Skeletal muscle satellite cell (primary cell): ENCODE data around the gene TCOF1.
A peak's percentile ranks its signal among the peaks of the same experiment; 100 is the strongest.
"Not testable (repeated sequence)": the region's sequence is repeated elsewhere in the genome, so short reads cannot be mapped to it uniquely, and the experiment has no call there.

Source experiments
- H3K27me3 ChIP-seq: 2 replicates; pipeline ENCODE4 v1.7.0; 2013; ENCODE audit warnings: low read length; ENCODE audit not compliant: control insufficient read depth, insufficient read depth
- H3K36me3 ChIP-seq: 2 replicates; pipeline ENCODE4 v1.7.0; 2013; ENCODE audit warnings: mild to moderate bottlenecking, control low read depth, low read length; ENCODE audit not compliant: insufficient read depth
- H3K4me1 ChIP-seq: 2 replicates; pipeline ENCODE4 v1.7.0; 2013; ENCODE audit warnings: low read length; ENCODE audit not compliant: control insufficient read depth, insufficient read depth
- H3K4me2 ChIP-seq: 2 replicates; pipeline ENCODE4 v1.7.0; 2013; ENCODE audit warnings: mild to moderate bottlenecking, low read length
- H3K4me3 ChIP-seq: 2 replicates; pipeline ENCODE4 v1.7.0; 2013; ENCODE audit warnings: low read length
- H3K9ac ChIP-seq: 2 replicates; pipeline ENCODE4 v1.7.0; 2013; ENCODE audit warnings: mild to moderate bottlenecking, low read depth, low read length, moderate library complexity
- H3K9me3 ChIP-seq: replicated peaks from 2 replicates; pipeline ENCODE4 v1.7.0; 2013; ENCODE audit warnings: mild to moderate bottlenecking, control low read depth, low read length

The TCOF1 gene

DNA sequence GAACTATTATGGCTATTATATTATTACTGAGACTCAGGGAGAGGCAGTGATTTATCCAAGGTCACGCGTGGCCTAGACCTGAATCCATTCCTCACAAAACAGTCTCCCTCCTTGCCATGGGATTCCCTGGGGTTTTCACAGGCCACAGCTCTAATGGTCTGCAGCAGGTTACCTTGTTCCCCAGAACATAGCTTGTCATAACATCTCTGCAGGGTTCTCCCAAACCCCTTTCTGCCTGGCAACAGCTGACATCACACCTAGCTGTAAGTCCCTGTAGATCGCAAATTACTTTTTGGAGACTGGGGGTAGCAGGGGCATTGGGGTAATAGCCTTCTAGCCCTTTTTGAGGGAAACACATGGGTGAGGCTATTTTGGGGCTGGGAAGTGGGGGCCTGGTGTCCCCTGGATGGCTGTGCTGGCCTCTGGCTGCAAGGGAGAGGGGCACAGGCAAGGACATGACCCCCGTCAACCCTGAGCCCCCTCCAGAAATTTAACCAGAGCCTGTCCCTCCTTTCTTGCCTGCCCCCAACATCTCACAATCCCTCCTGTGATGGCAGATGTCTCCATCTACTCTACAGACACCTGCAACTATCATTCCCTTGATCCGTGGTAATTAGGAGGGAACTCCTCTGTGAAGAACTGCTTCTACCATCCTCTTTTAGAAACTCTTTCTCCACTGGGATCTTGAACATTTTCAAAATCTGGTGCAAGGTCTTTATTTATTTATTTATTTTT is 53.9 kb downstream of the TCOF1 start:
- Histone ChIP-seq H3K4me1 (no peaks in the 10 kb centered on the region), H3K4me2 (no peak overlapping the region), H3K9ac (no peak overlapping the region), H3K4me3 (no peak overlapping the region), H3K27me3 (no peaks in the 10 kb centered on the region), H3K36me3 (no peaks in the 10 kb centered on the region), H3K9me3 (no peaks in the 10 kb centered on the region)

DNA sequence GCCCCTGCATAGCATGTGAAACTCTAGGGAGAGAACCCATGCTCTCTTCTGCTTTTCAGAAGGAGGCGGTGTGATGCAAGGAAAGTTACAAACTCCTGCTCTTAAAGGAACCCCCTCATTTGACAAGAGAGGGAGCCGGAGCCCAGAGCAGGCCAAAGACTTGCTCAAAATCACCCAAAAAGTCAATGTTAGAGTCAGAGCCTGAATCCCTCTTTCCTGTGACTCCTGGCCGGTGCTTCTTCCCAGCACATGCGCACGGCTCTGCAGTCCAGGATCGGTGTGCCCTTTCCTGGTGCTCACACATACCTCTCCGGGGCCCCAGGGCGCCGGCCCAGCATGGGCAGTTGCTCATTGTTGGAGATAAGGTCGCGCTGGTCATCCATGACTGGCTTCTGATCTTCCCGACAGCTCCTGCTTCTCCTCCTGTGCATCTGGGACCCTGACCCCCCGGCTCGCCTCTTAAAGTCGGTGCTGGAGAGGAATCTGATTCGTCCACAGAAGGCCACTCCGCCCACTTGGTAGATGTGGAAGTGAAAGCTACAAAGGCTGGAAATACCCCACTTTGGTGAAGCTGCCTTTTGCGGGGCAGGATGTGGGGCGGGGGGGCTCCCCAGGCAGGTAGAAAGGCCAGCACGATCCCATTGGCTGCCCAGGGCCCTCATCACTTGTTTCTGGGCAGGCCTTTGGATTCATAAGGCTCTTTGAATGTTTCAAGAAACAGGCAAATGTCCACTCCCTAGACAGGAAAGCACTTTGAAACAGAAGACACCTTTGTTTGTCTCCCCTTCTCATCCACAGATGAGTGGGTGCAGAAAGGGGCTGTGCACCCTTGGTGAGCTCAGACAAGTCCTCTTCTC is 55.0 kb downstream of the TCOF1 start, which contains the start of gene CD74:
TSS of gene CD74 (minus strand) at position 592 of the 857 bp plus-strand sequence. CDS start at position 431, 161 bp downstream.
- H3K9me3 ChIP-seq = no peaks in the 10 kb centered on the region
- no peaks in the 10 kb centered on the region for H3K4me1 ChIP-seq
- H3K27me3 ChIP-seq = no peaks in the 10 kb centered on the region
- H3K4me2 ChIP-seq = no peak within 1 kb of the TSS
- no peaks in the 10 kb centered on the region for H3K36me3 ChIP-seq
- no peak within 1 kb of the TSS for H3K9ac ChIP-seq
- no peak within 1 kb of the TSS for H3K4me3 ChIP-seq

DNA sequence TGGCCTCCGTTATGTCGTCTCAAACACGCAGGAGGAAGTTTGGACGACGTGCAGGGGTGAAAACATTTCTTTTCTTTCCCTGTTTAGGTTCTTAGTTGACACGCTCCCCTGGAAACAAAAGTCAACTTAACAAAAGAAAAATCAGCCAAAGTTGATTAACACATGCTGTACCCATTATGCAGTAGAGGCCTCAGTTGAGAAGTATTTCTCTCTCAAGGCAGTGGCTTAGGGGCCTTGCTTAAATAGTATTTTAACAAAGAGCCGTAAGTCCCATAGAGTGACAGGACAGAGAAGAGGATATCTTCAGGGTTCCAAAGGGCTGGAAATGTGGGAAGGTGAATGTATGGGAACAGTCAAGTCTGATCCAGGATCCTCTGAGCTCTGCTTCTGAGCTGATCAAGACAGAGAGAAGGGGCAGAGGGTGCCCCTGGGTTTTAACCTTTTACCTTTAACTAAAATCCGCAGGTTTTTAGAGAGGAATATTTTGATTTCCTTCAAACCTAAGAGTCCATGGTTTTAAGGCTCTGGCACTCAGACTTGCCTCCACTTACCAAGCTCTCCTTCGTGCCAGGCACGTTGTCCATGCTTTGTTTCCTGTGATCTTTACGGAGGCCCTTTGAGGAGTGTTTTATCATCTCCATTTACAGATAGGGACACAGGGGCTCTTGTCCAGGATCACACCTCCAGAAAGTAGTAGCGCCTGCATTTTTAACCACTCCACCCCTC is 55.8 kb downstream of the TCOF1 start:
- Histone ChIP-seq H3K4me1 (no peaks in the 10 kb centered on the region), H3K36me3 (no peaks in the 10 kb centered on the region), H3K9me3 (no peaks in the 10 kb centered on the region), H3K27me3 (no peaks in the 10 kb centered on the region), H3K4me2 (no peak overlapping the region), H3K4me3 (no peak overlapping the region), H3K9ac (no peak overlapping the region)

DNA sequence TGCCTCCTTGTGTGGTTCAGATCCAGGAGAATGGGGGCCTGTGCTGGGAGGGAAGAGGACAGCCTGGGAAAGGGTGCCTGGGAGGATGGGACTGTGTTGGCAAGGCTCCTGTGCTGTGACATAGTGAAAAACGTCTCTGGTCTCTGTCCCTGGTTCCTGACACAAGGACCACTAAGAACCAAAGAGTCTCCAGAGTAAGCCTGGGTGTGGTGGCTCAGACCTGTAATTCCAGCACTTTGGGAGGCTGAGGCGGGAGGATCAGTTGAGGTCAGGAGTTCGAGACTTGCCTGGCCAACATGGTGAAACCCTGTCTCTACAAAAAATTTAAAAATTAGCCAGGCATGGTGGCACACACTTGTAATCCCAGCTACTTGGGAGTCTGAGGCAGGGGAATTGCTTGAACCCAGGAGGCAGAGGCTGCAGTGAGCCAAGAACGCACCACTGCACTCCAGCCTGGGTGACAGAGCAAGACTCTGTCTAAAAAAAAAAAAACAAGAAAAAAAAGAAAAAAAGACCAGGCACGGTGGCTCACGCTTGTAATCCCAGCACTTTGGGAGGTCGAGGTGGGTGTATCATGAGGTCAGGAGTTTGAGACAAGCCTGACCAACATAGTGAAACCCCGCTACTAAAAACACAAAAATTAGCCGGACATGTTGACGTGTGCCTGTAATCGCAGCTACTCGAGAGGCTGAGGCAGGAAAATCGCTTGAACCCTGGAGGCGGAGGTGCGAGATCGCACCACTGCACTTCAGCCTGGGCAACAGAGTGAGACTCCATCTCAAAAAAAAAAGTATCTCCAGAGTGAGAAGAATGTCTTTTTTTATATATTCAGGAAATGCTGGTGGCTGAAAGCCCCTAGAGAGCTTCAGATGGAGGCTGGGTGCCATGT is 56.6 kb downstream of the TCOF1 start:
- H3K27me3 ChIP-seq, H3K9ac ChIP-seq, H3K4me1 ChIP-seq: not testable (repeated sequence)

DNA sequence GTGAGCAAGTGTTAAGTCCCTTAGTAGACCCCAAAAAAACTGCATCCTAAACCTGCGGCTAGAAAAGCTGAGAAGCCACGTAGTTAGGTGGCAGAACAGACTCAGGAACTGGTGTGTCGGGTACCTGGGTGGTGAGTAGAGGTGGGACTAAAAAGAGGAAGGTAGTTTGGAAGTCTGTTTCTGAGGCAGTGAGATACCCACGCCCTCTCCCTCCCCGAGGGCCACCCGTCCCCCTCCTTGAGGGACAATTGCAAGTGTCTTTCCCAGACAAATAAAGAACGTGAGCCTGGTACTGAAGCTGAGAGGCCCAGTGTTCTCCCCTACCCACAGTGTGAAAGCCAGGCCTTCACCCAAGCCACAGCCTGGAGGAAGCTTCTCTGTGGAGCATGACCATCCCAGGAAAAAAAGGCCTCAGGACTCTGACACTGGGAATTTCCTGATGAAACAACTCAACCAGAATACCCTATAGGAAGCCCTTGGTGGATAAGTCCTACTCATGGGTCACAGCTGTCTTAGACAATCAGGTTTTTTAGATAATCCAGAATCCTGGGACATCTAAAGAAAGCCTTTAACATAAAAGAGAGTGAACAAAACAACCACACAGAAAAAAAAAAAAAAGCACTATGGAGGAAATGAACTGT is 62.3 kb downstream of the TCOF1 start:
- Histone ChIP-seq H3K4me2 (no peak overlapping the region), H3K9me3 (no peaks in the 10 kb centered on the region), H3K36me3 (no peaks in the 10 kb centered on the region), H3K4me1 (no peaks in the 10 kb centered on the region), H3K9ac (no peak overlapping the region), H3K4me3 (no peak overlapping the region), H3K27me3 (peaks cover 11% of the 10 kb centered on the region)

More for the DNA sequence above, 56.6 kb downstream of the TCOF1 start:
- not testable (repeated sequence) for H3K4me2 ChIP-seq, H3K9me3 ChIP-seq, H3K36me3 ChIP-seq, H3K4me3 ChIP-seq

DNA sequence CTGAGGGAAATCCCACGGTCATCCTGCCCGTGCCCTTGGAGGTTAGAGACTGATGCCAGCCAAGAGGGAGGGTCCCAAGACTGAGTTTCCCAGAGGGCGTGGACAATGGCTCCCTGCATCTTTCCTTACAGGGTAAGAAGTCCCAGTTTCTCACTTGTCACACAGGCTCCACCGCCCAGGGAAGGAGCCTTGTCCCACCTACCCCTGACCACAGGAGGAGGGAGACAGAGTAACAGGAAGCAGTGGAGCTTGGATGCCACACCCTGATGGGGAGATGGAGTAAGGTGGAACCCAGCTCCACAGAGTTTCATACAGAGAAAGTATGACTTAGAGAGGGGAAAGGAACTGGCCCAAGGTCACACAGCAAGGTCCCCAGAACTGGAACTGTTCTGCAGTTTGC is 64.6 kb downstream of the TCOF1 start:
- H3K4me1 ChIP-seq = no peaks in the 10 kb centered on the region
- no peaks in the 10 kb centered on the region for H3K36me3 ChIP-seq
- no peak overlapping the region for H3K9ac ChIP-seq
- H3K4me2 ChIP-seq = no peak overlapping the region
- no peaks in the 10 kb centered on the region for H3K9me3 ChIP-seq
- H3K4me3 ChIP-seq = no peak overlapping the region
- peaks cover 11% of the 10 kb centered on the region for H3K27me3 ChIP-seq

DNA sequence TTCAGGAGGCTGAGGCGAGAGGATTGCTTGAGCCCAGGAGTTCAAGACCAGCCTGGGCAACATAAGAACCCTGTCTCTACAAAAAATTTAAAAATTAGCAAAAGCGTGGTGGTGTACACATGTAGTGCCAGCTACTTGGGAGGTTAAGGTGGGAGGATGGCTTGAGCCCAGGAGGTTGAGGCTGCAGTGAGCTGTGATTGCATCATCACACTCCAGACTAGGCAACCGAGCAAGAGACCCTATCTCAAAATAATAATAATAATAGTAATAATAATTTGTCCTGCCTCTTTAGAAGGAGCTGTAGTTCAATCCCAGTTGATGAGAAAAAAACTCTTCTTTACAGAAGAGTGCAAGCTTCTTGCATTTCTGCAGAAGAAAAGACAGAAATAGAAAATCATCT is 65.3 kb downstream of the TCOF1 start:
- Histone ChIP-seq H3K4me1 (no peaks in the 10 kb centered on the region), H3K4me2 (no peak overlapping the region), H3K9me3 (no peaks in the 10 kb centered on the region), H3K9ac (no peak overlapping the region), H3K27me3 (peaks cover 11% of the 10 kb centered on the region), H3K36me3 (no peaks in the 10 kb centered on the region), H3K4me3 (no peak overlapping the region)

DNA sequence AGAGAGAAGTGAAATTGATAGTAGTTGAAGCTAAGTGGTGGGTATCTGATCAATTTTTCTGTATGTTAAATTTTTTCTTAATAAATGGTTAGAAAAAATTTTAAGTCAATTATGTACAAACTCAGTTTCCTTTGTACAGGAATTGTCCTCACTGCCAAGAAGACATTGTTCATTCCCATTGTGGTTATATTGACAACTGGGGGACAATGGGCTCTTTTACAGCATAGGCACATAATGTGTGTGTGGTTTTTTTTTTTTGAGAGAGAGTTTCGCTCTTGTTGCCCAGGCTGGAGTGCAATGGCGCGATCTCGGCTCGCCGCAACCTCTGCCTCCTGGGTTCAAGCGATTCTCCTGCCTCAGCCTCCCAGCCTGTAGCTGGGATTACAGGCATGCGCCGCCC is 68.7 kb downstream of the TCOF1 start:
- H3K4me3 ChIP-seq, H3K27me3 ChIP-seq, H3K9ac ChIP-seq, H3K4me2 ChIP-seq, H3K4me1 ChIP-seq, H3K9me3 ChIP-seq, H3K36me3 ChIP-seq: not testable (repeated sequence)

DNA sequence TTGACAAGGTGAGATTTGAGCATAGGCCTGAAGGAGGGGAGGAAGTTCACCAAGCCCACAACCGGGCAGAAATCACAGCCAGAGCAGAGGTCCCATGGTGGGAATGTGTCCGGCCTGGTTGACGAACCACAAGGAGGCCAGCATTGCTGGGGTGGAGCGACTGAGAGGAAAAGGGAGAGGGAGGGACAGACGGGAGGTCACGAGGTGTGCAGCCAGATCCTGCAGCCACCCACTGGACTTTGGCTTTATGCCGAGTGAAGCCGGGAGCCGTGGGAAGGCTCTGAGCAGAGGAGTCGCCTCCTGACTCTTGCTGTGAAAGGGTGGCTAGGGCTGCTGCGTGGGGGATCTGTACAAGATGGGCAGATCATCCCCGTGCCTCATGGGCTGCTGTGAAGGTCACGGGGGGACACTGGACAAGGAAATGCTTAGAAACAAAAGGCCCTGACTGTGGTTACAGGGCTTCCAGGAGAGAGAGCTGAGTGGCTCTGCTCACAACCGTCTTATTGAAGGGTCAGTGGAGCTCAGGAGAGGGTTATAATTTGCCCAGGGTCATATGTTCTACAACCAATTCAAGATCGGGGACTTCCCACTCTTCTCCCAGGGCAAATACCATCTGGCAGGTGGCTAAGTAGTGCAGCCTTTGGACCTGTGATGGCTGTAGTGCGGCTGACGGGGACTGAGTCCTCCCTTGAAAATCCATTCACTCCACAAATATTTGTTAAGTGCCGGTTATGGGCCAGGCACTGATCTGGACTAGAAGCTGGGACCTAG is 70.8 kb downstream of the TCOF1 start:
- no peak overlapping the region for H3K9ac ChIP-seq
- H3K9me3 ChIP-seq = no peaks in the 10 kb centered on the region
- peak overlapping the region; percentile 4 for H3K4me2 ChIP-seq
- H3K4me1 ChIP-seq = peaks cover 9% of the 10 kb centered on the region
- no peaks in the 10 kb centered on the region for H3K36me3 ChIP-seq
- peaks cover 4% of the 10 kb centered on the region for H3K27me3 ChIP-seq
- H3K4me3 ChIP-seq = no peak overlapping the region

DNA sequence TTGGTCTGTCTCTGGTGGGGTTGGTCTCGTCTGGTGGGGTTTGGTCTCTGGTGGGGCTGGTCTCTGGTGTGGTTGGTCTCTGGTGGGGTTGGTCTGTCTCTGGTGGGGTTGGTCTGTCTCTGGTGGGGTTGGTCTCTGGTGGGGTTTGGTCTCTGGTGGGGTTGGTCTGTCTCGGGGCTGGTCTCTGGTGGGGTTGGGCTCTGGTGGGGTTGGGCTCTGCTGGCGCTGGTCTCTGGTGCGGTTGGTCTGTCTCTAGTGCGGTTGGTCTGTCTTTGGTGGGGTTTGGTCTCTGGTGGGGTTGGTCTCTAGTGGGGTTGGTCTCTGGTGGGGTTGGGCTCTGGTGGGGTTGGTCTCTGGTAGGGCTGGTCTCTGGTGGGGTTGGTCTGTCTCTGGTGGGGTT is 71.5 kb downstream of the TCOF1 start:
- Histone ChIP-seq H3K4me2 (no peak overlapping the region), H3K27me3 (no peaks in the 10 kb centered on the region), H3K36me3 (no peaks in the 10 kb centered on the region), H3K9ac (no peak overlapping the region), H3K9me3 (no peaks in the 10 kb centered on the region), H3K4me3 (no peak overlapping the region), H3K4me1 (peaks cover 9% of the 10 kb centered on the region)
